Measurements from ENCODE around the gene ECD. TPM values are rescaled to one million over a fixed set of nuclear protein-coding genes. Genes with fewer than 3 reads are reported as not detected.

Gene ECD
- 46.5 and 48.6 TPM in 2 replicates for polyA plus RNA-seq (2014; cell fraction: cytosol; rRNA removed)
- polyA plus RNA-seq (2014; cell fraction: nucleus; rRNA removed) = 26.1 and 29.7 TPM in 2 replicates

- DNase-seq (ENCODE audit: low spot score) = peak; percentile 97
These were observed at the start of gene ECD, which contains the start of gene FAM149B1 for GRCh38 chr10:73167783-73168464. TSS of gene ECD (minus strand) at chr10:73168008. CDS start at chr10:73163937, 4,071 bp downstream. TSS of gene FAM149B1 (plus strand) at chr10:73168119. CDS start at chr10:73168340, 221 bp downstream.

- DNase-seq (ENCODE audit: low spot score) = no peak
These were observed 47.9 kb upstream of the ECD start for GRCh38 chr10:73215749-73216148.

GRCh38 chr10:73211106-73211811 lies 43.5 kb upstream of the ECD start:
- no peak for DNase-seq (ENCODE audit: low spot score)

- no peak for DNase-seq (ENCODE audit: low spot score)
These were observed 42.7 kb upstream of the ECD start for GRCh38 chr10:73210395-73211105.

- DNase-seq (ENCODE audit: low spot score) = no peak
These were observed 41.9 kb upstream of the ECD start for GRCh38 chr10:73209705-73210104.

- no peak for DNase-seq (ENCODE audit: low spot score)
These were observed 40.1 kb upstream of the ECD start for GRCh38 chr10:73207883-73208282.

- no peak for DNase-seq (ENCODE audit: low spot score)
These were observed 38.6 kb upstream of the ECD start for GRCh38 chr10:73206385-73206784.

GRCh38 chr10:73205890-73206289 lies 38.1 kb upstream of the ECD start:
- no peak for DNase-seq (ENCODE audit: low spot score)

- no peak for DNase-seq (ENCODE audit: low spot score)
These were observed 37.3 kb upstream of the ECD start for GRCh38 chr10:73205081-73205480.

- no peak for DNase-seq (ENCODE audit: low spot score)
These were observed 22.4 kb upstream of the ECD start for GRCh38 chr10:73190188-73190587.

- no peak for DNase-seq (ENCODE audit: low spot score)
These were observed 18.5 kb upstream of the ECD start for GRCh38 chr10:73186266-73186665.

GRCh38 chr10:73183667-73184281 lies 16.0 kb upstream of the ECD start:
- DNase-seq (ENCODE audit: low spot score) = no peak

GRCh38 chr10:73182568-73182967 lies 14.8 kb upstream of the ECD start:
- DNase-seq (ENCODE audit: low spot score) = no peak

- no peak for DNase-seq (ENCODE audit: low spot score)
These were observed 6.5 kb upstream of the ECD start for GRCh38 chr10:73174148-73174925.

- no peak for DNase-seq (ENCODE audit: low spot score)
These were observed 5.1 kb upstream of the ECD start for GRCh38 chr10:73172867-73173266.

- no peak for DNase-seq (ENCODE audit: low spot score)
These were observed 1.5 kb upstream of the ECD start for GRCh38 chr10:73169320-73169719.

GRCh38 chr10:73168465-73168803 lies 626 bp upstream of the ECD start:
- DNase-seq (ENCODE audit: low spot score) = no peak

- DNase-seq (ENCODE audit: low spot score) = no peak
These were observed 388 bp downstream of the ECD start for GRCh38 chr10:73167458-73167782.

GRCh38 chr10:73166972-73167371 lies 836 bp downstream of the ECD start:
- DNase-seq (ENCODE audit: low spot score) = no peak

- DNase-seq (ENCODE audit: low spot score) = no peak
These were observed 4.7 kb downstream of the ECD start for GRCh38 chr10:73163096-73163495.

GRCh38 chr10:73161662-73162061 lies 6.1 kb downstream of the ECD start:
- no peak for DNase-seq (ENCODE audit: low spot score)

All from SK-N-DZ (cell line).